GM21717 (cell line): Measurements from ENCODE around the gene ZKSCAN8.
A peak's percentile ranks its signal among the peaks of the same experiment; 100 is the strongest.
"Not testable (repeated sequence)": the region's sequence is repeated elsewhere in the genome, so short reads cannot be mapped to it uniquely, and the experiment has no call there.

ENCODE experiments used
- ATAC-seq: cut with Tn5 transposase; IDR thresholded peaks from one replicate; pipeline ENCODE4 v1.9.1; 2021; ENCODE audit warnings: mild to moderate bottlenecking, moderate library complexity; ENCODE audit not compliant: unreplicated experiment

Gene ZKSCAN8

DNA sequence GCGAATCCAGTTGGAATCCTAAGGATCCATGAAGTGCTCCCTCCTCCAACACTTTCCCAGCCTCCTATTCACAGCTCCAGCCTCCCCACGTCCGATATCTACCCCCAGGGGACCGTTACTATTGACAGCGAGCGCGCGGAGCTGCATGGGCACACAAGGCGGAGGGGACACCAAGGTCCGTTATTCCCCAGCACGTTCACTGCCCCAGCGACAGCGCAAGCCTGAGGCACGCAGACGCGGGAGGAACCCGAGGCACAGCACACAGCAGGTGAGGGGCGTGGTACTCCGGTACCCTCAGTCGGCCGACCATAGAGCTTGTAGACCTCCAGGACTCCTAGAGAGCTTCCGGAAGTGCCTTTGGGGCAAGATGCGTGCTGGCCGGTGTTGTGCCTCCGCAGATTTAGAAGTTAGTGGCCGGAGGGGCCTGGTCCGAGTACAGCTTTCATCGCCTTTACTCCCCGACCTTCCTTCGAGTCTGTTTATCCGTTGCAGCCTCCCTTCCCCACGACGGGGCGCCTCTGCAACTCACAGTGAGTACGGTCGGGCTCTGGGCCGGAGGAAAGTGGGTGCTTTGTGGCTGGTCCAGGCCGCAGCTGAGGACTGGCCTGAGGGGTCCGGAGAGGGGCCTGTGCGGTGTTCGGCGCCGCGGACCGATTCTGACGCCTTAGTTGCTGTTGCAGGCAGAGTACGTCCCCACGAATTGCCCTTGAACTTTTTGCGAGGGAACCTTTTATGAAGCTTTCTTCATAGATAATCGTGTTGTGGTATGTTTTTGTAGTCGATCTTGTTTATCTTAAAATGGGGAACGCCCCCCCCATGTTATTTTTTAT, at the start of gene ZKSCAN8:
Gene ZKSCAN8 (plus strand): TSS at position 384 of the 830 bp plus-strand sequence. CDS start 6,525 bp downstream, outside the sequence.
- ATAC-seq = peak; percentile 72

DNA sequence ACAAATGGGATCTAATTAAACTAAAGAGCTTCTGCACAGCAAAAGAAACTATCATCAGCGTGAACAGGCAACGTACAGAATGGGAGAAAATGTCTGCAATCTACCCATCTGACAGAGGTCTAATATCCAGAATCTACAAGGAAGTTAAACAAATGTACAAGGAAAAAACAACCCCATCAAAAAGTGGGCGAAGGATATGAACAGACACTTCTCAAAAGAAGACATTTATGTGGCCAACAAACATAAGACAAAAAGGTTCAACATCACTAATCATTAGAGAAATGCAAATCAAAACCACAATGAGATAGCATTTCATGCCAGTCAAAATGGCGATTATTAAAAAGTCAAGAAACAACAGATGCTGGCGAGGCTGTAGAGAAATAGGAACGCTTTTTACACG, 39.5 kb upstream of the ZKSCAN8 start:
- ATAC-seq = not testable (repeated sequence)

DNA sequence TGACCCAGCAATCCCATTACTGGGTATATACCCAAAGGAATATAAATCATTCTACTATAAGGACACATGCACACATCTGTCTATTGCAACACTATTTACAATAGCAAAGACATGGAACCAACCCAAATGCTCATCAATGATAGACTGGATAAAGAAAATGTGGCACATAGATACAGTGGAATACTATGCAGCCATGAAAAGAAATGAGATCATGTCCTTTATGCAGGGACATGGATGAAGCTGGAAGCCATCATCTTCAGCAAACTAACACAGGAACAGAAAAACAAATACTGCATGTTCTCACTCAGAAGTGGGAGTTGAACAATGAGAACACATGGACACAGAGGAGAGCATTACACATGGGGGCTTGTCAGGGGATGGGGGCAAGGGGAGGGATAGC, 39.0 kb upstream of the ZKSCAN8 start:
- ATAC-seq = not testable (repeated sequence)

DNA sequence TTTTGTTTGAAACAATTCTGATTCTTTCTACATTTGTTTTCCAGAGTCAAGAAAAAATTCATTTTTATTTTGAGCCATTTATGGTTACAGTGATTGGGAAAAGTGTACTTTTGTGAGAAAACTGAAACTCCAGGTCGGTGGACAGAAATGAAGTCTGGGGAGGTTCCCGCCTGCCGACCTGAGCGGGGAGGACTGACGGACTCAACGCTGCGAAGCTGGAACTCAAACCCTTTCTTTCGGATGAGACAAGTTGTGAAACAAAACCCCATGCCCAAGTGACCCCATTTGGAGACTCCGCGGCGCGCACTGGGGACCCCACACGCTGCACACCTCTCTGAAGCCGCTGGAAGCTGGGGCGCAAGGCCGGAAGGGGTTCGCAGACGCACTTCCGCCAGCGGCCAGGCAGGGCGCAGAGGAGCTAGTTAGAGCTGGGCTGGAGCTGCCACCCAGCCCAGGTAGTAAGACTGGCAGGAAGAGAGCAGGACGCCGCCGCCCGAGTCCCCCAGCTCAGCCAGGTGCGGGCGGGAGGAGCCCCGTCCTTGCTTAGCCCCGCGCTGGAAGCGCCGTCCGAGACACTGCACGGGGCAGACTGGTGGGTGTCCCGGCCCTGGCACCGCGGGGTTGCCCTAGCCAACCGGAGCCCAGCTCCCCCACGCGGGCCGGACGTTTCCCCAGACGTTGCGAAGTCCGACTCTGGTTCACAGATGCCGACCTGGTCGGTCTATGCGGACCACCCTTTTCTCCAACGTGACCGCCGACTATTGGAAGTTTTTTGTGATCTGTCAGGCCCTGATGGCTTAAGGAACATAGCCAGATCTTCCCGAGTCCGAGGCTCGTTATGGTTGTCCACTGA, 37.1 kb upstream of the ZKSCAN8 start:
- ATAC-seq = peak; percentile 99

DNA sequence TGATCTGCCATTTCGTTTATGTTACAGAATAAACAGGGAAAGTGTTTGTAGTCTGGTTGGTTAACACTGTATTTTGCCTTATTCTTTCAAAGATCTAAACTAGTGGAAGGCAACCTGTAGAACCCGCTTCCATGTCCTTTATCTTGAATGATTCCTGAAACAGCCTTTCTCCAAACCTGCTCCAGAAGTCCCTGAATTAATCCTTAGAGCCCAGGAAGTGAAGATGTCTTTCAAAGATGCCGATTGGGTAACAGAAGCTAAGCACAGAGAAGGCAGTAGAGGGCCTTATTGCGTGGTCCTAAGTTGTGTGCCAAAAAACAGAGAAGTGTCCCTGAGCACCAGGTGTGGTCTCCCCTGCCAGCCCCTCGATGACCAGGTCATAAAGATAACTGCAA, 36.4 kb upstream of the ZKSCAN8 start:
- ATAC-seq = no peak

DNA sequence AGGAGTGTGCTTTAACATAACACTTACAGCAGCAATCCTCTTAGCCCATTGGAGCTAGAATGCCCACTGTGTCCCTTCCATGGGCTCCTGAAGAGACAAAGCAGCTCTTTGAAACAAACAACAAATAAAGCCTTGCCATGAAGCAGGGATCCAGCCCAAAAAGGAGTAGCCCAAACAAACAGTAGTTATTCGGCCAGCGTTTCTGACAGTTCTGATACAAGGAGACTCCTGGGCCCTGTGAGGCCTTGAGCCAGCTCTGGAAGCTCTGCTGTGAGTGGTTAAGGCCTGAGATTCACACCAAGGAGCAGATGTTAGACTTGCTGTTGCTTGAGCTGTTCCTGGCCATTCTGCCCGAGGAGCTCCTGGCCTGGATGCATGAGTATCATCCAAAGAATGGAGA, 34.2 kb upstream of the ZKSCAN8 start:
- ATAC-seq = no peak

DNA sequence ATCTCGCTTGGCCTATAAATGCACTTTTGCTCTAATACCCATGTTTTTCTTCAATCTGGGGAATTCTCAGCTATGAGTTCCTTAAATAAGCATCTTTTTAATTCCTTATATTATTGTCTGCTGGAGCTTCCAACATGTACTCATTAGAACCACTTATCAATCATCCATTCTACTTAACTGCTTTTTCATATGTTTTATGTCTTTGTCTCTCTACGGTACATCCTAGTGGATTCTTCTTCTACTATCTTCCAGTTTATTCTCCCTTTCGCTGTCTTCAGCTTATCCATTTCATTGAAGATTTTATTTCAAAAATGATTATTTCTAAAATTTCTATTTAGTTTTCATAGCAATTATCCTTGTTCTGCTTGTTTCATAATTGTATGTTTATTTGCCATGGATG, 29.7 kb upstream of the ZKSCAN8 start:
- no peak for ATAC-seq

DNA sequence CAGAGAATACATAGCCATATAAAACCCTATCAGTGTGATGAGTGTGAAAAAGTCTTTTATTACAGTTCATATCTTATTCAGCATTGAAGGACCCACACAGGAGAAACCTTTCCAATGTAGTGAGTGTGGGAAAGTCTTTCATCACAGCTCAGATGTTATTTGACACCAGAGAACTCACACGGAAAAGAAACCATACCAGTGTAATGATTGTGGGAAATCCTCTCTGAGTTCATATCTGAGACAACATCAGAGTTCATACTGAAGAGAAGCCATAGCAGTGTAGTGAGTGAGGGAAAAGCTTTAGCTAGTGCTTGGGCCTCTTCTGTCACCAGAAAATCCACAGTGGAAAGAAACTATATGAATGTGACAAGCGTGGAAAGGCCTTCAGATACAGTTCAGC, 25.9 kb upstream of the ZKSCAN8 start:
- ATAC-seq = no peak

DNA sequence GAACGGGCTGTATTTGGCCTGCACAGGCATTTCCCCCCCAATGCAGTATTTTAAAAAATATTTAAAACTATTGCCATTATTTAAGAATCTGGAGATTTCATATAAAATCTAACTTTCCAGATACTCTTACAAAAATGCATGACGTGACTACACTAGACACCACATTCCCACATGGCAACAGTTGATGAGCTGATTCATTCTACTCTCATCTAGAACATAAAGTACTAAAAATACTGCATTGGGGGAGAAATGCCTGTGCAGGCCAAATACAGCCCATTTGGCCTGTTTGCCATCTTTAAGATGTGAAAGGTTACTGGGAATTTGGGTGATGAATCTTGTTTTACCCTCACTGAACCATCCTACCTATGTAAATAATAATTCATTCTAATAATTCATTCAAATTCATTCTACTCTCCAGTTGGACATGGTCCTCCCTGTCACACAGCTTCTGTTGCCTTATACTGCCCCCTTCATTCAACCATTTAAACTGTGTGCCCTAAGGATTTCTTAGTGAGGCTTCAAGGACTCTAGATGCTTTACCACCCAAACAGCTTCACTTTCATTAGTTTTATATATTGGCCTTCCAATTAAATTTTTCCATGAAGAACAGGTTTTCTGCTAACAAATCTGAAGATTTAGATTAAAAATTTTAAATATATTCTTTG, 24.2 kb upstream of the ZKSCAN8 start:
- no peak for ATAC-seq

DNA sequence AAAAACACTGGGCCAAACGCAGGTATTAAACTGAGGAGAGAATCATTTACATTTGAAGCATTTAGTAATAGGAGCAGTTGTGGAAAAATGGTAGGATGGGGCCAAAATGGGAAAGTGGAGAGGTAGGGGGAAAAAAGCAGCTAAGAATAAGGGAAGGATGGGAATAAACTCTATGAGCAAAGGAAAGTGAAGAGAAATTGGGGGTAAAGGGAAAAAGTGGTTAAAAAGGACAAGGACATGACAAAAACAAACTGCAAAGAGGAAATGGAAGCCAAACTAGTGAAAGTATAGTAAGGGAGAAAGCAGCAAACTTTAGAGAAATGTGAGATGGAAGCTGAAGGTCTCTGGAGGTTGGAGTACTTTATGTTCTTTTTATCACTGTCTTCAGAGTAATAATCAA, 23.5 kb upstream of the ZKSCAN8 start:
- no peak for ATAC-seq

DNA sequence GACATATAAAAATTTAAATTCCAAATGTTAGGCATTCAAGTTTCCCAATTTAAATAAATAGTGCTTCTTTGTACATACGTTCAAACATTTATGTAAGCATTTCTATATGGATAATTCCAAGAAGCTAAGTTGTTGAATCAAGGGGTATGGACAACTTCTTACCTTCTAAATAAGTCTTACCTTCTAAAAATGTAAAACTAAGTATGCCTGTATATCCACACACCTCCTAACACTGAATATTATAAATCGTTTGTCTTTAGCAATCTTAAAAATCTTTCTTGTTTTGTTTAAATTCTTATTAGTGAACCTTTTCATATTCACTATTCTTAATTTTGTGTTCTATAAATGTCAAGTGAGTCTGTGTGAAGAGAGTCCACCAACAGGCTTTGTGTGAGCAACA, 19.8 kb upstream of the ZKSCAN8 start:
- ATAC-seq = no peak

DNA sequence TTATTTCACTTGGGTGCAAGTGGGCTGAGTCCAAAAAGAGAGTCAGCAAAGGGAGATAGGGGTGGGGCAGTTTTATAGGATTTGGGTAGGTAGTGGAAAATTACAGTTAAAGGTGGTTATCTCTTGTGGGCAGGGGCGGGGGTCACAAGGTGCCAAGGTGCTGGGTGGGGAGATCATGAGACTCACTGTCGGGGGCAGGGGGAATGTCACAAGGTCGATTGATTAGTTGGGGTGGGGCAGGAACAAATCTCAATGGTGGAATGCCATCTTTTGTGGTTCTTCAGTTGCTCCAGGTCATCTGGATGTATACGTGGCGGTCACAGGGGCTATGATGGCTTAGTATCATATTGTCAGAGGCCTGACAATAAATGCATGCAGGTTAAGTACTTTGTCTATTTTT, 19.4 kb upstream of the ZKSCAN8 start:
- not testable (repeated sequence) for ATAC-seq

DNA sequence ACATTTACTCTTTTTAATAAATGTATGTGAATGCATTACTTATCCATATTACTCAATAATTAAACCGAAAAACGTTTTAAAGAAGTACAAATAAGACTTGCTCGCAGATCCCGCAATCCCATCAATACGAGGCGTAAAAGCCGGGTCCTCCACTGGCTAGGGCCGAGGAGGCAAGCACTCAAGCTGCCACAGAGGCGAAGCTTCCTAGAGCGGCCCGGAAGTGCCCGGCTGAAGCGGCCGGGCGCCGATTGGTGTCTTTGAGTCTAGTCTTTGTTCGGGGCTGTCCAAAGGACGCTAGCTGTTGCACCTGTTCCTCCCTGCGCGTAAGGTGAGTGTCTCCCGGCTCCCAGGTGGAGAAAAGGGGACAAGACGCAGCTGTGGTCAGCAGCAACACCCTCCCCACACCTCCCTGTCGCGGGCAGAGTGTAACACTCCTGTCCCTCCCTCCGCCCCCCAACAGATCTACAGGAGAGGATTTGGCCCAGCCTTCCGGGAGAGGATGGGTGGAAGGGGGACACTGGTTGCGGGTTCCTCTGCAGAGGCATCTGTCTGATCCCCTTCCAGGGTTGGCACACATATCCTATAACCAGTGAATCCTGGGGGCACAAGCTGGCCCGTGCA, 17.2 kb upstream of the ZKSCAN8 start, which contains the start of gene ZSCAN16:
Gene ZSCAN16 (plus strand): TSS at position 260 of the 621 bp plus-strand sequence. CDS start 835 bp downstream, outside the sequence.
- peak; percentile 95 for ATAC-seq

DNA sequence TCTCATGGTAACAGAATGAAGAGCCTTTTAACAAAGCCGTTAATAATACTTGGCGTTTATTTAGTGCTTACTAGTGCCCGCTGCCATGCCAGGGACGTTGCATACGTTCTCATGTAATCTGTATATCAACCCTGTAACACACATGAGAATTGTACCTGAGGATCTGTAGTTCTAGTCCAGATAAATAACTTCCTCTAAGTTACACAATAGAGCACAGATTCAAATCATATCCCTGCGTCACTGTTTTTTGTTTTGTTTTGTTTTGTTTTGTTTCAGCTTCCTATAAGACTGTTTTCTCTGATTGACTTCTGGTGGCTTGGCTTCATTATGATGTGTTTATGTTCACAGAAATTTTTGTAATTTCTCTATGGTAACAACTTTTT, 16.7 kb upstream of the ZKSCAN8 start:
- peak; percentile 4 for ATAC-seq

DNA sequence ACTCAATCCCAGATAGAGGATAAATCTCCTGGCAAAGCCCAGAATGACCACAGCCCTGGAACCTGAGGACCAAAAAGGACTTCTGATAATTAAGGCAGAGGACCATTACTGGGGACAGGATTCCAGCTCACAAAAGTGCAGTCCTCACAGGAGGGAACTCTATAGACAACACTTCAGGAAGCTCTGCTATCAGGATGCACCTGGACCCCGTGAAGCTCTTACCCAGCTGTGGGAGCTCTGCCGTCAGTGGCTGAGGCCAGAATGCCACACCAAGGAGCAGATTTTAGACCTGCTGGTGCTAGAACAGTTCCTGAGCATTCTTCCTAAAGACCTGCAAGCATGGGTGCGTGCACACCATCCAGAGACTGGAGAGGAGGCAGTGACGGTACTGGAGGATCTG, 16.3 kb upstream of the ZKSCAN8 start:
- ATAC-seq = no peak

DNA sequence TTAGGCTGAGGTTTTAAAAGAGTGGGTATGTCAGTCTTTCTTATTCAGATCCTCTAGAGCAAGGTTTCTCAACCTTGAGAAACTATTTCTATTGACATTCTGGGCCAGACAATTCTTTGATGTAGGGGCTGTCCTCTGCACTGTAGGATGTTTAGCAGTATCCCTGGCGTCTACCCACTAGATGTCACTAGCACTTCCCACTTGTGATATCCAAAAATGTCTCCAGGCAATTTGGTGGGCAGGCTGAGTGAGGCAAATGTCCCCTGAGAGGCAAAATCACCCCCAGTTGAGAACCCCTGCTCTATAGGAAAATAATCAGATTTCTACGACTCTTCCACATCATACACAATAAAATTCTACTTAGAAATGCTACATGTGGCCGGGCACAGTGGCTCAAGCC, 7.7 kb upstream of the ZKSCAN8 start:
- ATAC-seq = no peak

DNA sequence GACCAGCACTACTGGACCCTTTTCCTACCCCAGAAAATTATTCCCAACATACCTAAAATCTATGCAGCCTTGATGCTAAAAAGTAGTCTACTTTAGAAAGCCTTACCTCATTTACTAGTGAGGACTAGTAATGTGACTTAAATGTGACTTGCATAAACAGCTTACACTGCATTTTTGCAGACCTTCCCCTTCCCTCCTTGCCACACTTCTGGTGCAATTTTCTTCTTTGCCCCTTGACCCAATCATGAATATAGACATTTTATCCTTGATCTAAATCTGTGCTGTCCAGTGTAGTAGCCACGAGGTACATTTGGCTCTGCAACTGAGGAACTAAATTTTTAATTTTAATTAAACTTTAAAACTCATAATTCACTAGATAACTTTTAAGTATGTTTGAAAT, 7.0 kb upstream of the ZKSCAN8 start:
- ATAC-seq = no peak

DNA sequence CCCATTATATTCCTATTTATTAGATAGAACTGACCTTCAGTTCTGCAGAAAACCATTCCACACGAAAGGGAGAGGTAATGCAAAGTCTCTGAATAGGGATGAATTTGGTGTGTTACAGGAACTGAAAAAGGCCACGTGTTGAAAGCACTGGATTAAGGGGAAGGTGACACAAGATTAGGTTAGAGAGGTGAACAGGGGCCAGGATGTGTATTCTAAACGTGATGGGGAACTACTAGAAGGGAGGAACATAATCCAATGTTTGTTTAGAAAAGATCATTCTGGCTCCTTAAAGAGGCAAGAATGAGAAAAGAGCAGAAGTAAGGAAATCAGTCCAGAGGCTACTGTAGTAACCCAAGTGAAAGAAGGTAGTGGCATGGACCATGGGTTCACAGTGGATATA, 6.3 kb upstream of the ZKSCAN8 start:
- no peak for ATAC-seq

DNA sequence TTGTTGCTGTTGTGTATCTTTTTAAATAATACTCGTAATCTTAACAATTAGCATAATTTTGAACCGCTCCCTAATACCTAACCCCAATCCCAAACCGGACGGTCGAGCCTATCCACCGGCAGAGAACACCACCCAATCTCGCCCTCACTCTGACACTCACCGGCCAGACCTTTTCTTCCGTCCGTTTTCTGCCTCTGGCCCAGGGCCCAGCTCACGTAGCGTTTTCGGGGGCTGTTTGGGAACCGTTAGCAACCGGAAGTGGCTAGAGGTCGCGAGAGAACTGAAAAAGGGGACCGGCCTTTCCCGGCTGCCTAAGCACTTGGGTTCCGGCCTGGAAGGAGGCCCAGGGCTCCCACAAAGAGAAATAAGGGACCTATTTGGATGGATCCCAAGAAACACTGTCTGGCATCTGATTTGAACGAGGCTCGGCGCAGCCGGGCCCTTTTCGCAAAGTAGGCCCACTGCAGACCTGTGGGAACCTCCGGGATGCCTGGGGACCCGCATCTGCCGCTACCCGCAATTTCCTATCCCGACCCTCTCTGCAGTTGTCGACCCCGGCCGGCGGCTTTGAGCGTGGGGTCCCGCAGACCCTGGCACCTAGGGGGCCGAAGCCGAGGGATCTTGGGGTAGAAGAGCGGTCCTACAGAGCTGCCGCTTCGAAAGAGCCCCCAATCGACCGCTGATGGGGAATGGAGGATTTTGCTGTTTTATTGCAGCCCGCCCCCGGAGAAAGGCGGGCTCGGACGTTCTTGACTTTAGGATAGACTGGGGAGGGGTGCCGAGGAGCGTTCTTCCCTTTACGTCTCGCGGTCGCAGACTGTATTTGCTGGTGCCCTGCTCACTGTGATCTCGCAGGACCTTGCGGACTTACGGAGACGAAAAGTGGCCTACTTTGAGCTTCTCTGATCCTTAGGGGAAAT, 4.8 kb upstream of the ZKSCAN8 start:
- peak; percentile 61 for ATAC-seq

DNA sequence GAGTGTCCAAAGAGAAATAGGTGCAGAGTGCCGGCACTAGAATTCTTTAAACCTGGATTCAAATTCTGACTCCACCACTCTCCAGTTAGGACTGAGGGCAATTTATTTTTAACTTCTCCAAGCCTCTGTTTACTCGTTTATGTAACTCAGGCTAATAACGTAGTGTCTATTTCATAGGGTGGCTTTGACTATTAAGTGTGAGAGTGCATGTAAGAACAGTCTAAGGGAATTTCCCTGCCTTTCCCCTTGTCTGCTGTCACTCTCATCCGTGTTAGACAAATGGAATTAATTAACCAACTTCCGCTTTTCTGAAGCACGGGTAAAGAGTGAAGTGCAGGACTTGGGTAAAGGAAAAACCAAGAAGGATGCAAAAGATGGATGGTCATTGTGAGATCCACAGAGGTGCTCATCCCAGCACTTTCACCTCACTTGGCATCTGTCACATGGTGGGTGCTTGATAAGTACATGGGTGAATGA, 4.1 kb upstream of the ZKSCAN8 start:
- ATAC-seq = peak; percentile 33
